HG02938 (cell line): ENCODE measurements around the gene STRN.
"Not testable (repeated sequence)": the region's sequence is repeated elsewhere in the genome, so short reads cannot be mapped to it uniquely, and the experiment has no call there.

Experiments
- ATAC-seq: cut with Tn5 transposase; IDR thresholded peaks from one replicate; pipeline ENCODE4 v1.9.1; 2021; ENCODE audit warnings: mild to moderate bottlenecking, moderate library complexity; ENCODE audit not compliant: unreplicated experiment

Gene STRN

DNA sequence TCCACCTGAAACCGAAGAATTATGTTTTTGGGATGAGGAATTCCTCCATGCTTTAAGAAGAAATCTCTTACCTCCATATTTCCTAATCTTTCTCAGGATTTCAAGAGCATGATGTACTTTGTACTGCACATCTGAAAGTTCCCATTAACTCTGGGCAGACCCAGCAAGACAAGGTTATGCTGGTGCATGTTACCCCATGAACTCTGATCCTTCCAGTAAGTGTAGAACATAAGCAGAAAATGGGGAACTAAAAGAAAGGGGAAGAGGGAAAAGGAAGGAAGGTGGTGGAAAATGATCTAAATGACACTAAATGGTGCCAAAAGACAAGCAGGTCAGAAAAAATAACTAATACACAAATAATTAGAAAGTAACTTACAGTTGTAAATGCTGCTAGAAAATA is 50.7 kb downstream of the STRN start:
- ATAC-seq = no peak

DNA sequence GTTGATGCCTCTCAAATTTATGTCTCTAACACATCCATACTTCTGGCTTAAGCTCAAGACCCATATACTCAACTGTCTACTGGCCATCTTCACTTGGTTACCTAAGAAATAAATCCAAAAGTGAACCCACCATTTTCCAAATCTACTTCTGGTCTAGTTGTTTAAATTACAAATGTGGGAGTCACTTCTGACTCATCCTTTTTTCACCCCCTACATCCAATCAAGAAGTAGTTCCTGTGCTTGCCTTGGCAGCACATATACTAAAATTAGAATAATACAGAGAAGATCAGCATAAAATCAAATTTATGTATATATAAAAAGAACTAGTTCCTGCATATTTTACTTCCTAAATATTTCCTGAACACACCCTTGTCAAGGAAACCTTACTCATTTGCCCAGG is 53.6 kb downstream of the STRN start:
- no peak for ATAC-seq

GRCh38 chr2:36911012-36911411 is 55.3 kb downstream of the STRN start:
- ATAC-seq = no peak

- ATAC-seq = no peak
Observed at GRCh38 chr2:36906277-36906676, 60.1 kb downstream of the STRN start.

DNA sequence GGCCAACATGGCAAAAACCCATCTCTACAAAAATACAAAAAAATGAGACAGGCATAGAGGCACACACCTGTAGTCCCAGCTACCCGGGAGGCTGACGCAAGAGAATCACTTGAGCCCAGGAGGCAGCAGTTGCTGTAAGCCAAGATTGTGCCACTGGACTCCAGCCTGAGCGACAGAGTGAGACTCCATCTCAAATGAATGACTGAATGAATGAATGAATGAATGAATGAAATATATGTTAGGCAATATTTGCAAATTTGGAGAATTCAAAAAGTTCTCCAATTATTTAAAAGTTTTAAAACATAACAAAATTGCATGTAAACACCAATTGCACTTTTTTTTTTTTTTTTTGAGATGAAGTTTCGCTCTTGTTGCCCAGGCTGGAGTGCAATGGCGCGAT is 61.7 kb downstream of the STRN start:
- no peak for ATAC-seq

DNA sequence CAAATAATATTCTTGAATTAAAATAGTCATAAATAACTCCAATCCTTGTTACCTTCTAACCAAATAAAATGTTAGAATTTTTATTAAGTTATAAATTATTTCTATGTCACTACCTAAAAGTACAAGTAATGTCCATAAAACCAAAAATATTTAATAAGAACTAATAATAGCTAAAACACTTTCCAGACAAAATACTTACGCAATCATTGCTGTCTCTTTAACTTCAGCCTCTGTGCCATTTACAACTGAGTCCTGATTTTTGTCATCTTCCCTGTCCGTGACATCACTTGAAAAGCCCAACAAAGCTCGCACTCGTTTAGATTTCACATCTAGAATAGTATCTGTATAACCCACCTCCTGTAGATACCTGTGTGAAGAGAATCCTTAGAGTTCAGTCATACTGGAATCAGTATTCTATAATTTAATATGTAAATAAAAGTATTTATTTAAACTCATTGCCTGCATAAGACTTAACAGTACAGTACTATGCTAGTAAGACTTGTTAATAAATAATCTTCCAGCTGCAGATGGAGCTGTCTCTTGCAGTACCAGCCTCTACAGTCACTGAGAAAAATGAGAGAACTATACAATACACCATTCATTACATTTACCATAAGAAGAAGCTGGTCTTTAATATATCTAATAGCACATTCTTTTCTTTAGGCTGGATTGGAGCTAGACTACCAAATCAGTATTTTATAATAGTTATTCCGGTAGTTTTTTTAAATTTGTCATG is 63.8 kb downstream of the STRN start:
- no peak for ATAC-seq

GRCh38 chr2:36892805-36893204 is 73.5 kb downstream of the STRN start:
- no peak for ATAC-seq

- no peak for ATAC-seq
Observed at GRCh38 chr2:36889795-36890194, 76.5 kb downstream of the STRN start.

- ATAC-seq = not testable (repeated sequence)
Observed at GRCh38 chr2:36887095-36887494, 79.2 kb downstream of the STRN start.

DNA sequence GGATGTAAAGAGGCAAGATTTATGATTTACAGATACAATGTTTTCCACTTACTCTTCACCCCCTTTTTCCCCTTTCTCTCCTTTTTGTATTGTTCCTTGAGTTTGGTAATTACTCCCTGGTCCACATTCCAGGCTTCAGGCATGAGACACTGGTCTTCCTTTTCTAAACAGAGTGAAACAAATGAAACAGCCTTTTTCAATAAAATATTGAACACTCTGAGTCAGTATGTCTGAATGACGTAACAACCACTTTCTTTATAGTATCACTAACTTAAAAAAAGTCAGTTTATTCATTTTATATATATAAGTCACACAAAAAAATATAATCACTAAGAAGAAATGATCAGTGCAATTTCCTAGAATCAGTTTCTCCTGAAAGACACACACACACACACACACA is 79.7 kb downstream of the STRN start:
- ATAC-seq = no peak

DNA sequence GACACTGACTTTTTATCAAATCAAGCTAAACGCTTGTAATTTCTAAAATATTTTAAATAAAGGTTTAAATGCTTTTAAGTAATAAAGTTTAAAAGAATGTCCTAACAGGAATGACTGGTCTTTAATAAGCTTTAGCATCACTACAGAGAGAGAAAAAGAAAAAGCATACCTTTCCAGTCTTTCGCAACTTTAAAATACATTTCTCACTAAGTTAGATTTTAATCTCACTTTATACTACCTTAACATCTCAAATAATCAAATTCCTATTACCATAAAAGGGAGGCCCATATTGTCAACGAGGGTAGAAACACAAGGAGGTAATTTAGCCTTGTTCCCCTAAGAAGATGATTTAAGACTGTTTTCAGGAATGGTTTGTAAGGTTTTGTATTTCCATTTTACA is 80.7 kb downstream of the STRN start:
- no peak for ATAC-seq

DNA sequence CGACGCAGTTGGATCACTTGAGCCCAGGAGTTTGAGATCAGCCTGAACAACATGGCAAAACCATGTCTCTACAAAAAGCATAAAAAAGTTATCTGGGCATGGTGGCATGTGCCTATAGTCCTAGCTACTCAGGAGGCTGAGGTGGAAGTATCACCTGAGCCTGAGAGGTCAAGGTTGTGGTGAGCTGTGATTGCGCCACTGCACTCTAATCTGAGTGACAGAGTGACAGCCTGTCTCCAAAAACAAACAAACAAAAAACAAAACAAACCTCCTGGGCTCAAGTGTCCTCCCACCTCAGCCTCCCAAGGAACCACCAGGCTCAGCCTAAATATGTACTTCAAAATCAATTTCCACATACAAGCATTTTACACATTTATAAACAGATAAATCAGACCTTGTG is 83.8 kb downstream of the STRN start:
- no peak for ATAC-seq

DNA sequence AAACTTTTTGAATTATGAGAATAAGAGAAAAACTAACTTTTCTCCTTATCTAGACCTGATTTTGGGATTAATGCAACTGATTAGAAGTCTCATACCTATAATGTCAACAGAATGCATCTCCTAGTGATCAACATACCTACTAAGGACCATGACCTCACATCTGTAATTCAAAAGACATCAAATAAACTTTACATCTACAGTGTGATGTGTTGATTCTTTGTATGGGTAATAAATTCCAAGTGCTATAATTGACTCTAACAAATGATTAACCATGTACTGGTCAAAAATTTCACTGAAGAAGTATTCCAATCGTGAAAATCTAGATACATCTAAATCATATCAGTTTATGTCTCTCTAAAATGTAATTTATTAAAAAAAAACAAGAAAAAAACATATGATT is 84.5 kb downstream of the STRN start:
- ATAC-seq = no peak

DNA sequence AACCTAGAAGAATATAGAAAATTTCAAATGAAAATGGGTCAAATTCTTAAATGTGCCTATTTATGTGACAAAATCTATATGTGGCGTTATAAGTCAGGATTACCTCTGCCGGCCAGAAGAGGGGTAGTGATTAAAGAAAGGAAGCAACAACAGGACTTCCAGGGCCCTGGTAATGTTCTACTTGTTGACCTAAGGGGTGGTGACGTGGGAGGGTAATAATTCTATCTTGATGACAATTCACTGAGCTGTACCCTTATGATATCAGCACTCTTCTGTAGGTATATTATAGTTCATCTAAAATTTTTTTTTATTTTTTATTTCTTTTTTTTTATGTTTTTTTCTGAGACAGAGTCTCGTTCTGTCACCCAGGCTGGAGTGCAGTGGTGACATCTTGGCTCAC is 87.9 kb downstream of the STRN start:
- no peak for ATAC-seq

DNA sequence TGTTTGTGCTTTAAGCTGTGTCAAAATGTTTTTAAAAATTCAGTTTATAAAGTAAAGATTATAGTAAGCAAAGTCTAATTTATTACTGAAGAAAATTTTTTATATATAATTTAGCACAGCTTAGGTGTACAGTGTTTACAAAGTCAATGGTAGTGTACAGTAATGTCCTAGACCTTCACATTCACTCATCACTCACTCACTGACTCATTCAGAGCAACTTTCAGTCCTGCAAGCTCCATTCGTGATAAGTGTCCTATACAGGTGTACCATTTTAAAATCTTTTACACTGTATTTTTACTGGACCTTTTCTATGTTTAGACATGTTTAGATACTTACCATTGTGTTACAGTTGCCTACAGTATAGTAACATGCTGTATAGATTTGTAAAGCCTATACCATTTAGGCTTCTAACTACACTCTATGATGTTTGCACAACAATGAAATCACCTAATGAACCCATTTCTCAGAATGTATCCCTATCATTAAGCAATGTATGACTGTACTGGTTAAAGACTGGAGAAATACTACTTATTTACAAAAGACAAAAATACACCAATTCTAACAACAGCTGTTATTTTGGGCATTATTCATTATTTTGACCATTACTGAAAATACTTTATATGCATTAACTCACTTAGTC is 95.1 kb downstream of the STRN start:
- no peak for ATAC-seq

GRCh38 chr2:36869606-36870005 is 96.7 kb downstream of the STRN start:
- ATAC-seq = no peak

GRCh38 chr2:36861896-36862295 is 104.4 kb downstream of the STRN start:
- no peak for ATAC-seq

DNA sequence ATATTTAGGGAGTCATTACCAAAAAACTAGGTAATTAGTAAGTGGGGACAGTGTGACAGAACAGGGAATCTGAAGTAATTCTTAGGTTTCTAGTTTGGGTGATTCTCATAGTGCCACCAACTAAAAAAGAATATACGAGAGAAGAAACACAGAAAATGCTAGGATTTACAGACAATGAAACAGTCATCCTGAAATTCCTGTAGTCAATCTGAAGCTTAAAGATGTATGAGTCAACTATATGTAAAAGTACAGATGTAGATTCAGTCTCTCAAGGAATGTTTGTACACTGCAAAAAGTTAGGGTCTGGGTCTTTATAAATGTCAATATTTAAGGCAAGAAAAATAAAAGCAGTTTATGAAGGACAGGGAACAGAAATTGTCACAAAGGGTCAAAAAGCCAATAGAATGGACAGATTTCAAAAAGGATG is 107.0 kb downstream of the STRN start:
- ATAC-seq = no peak

- ATAC-seq = peak; percentile 74
Observed at GRCh38 chr2:36858551-36859365, 107.6 kb downstream of the STRN start.

DNA sequence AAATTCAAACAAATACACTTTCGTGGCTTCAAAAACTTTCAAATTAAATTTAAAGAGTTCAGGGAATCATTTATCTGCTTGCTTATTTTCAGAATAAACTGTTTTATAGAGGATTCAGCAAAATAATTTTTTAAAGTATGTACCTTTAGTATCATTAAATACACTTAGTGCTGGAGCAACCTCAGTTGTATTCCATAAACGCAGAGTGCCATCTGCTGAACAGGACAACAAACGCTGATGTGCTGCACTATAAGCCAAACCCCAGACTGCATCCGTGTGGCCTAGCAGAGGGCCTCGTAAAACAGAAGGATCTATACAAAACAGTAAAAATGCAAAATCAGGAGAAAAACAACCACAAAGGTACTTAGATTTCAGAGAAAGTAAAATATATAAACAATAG is 108.6 kb downstream of the STRN start:
- ATAC-seq = no peak

- ATAC-seq = no peak
Observed at GRCh38 chr2:36855429-36855828, 110.9 kb downstream of the STRN start.

GRCh38 chr2:36854241-36854640 is 112.1 kb downstream of the STRN start:
- ATAC-seq = no peak
